ENCODE results near the gene HIRIP3.
"Not testable (repeated sequence)": the region's sequence is repeated elsewhere in the genome, so short reads cannot be mapped to it uniquely, and the experiment has no call there.

- not testable (repeated sequence) for TF ChIP-seq EZH2 (IDR thresholded peaks at IDR 0.05; ENCODE audit: insufficient read depth, poor library complexity, severe bottlenecking); EZH2phosphoT487 (IDR thresholded peaks at IDR 0.05; ENCODE audit: insufficient read depth, low read depth)
Measured at GRCh38 chr16:30012598-30012997, 17.2 kb upstream of the HIRIP3 start.

All from GM23248 (cell line).